ENCODE data around the gene USP31.

GRCh38 chr16:23182206-23182678 lies 33.0 kb upstream of the USP31 start:
- peak; percentile 84 to 99 (median 96) for TF ChIP-seq CTCF (IDR thresholded peaks at IDR 0.05)
- TF ChIP-seq POLR2A (IDR thresholded peaks at IDR 0.05): no peak
